Ramos (cell line): ENCODE measurements around the gene KRTAP4-6.
"Not testable (repeated sequence)": the region's sequence is repeated elsewhere in the genome, so short reads cannot be mapped to it uniquely, and the experiment has no call there.

Experiments
- in situ Hi-C: fragments of 300-500 bp; cut with MboI; formaldehyde crosslinking; loops from one replicate; pipeline ENCODE4 v1.14.3; 2022; ENCODE audit warnings: low sequenced_read_pairs; ENCODE audit not compliant: unreplicated experiment

The KRTAP4-6 gene

GRCh38 chr17:41111151-41111885 is 29.0 kb downstream of the KRTAP4-6 start:
- in situ Hi-C loops = no loop called here

GRCh38 chr17:41108728-41109386 is 31.5 kb downstream of the KRTAP4-6 start:
- in situ Hi-C loops = not testable (repeated sequence)

GRCh38 chr17:41107941-41108450 is 32.3 kb downstream of the KRTAP4-6 start:
- in situ Hi-C loops = no loop called here

GRCh38 chr17:41105347-41105746 is 35.0 kb downstream of the KRTAP4-6 start, which contains the start of gene KRTAP4-9:
Gene KRTAP4-9, plus strand, starts transcription at chr17:41105389. Its CDS starts 0 bp downstream, at chr17:41105389.
- in situ Hi-C loops = not testable (repeated sequence)

GRCh38 chr17:41104386-41105038 is 35.8 kb downstream of the KRTAP4-6 start:
- in situ Hi-C loops = not testable (repeated sequence)

GRCh38 chr17:41103896-41104295 is 36.4 kb downstream of the KRTAP4-6 start:
- in situ Hi-C loops = no loop called here

GRCh38 chr17:41101586-41102259 is 38.6 kb downstream of the KRTAP4-6 start, which contains the start of gene KRTAP4-16:
Gene KRTAP4-16, minus strand, starts transcription at chr17:41102209. Its CDS starts 0 bp downstream, at chr17:41102209.
- in situ Hi-C loops = no loop called here

GRCh38 chr17:41099682-41100480 is 40.5 kb downstream of the KRTAP4-6 start:
- in situ Hi-C loops = not testable (repeated sequence)

GRCh38 chr17:41098481-41098880 is 41.9 kb downstream of the KRTAP4-6 start:
- in situ Hi-C loops = no loop called here

- in situ Hi-C loops = no loop called here
These were observed 42.3 kb downstream of the KRTAP4-6 start, which contains the start of gene KRTAP4-8 for GRCh38 chr17:41098042-41098441. Gene KRTAP4-8, minus strand, starts transcription at chr17:41098142. Its CDS starts 58 bp downstream, at chr17:41098084.

- in situ Hi-C loops = no loop called here
These were observed 44.3 kb downstream of the KRTAP4-6 start for GRCh38 chr17:41096055-41096454.
